Testis (tissue), 2 donors: ENCODE results near the gene ZBTB7C.

Experiments
- CTCF ChIP-seq, 3 experiments: fragments of 450-650 bp in 2 of 3; fragments of 200-600 bp in 1 of 3; sonication (generic) in 1 of 3; IDR thresholded peaks; one replicate each; pipeline ENCODE4 v1.5.1; 2016 to 2019; ENCODE audit warnings: antibody characterized with exemption in 3 of 3, mild to moderate bottlenecking in 2 of 3, moderate library complexity in 1 of 3
- POLR2A ChIP-seq: fragments of 450-650 bp; IDR thresholded peaks from one replicate; pipeline ENCODE4 v1.6.1; 2017; ENCODE audit warnings: antibody characterized with exemption, mild to moderate bottlenecking, moderate library complexity

GRCh38 chr18:48256848-48257247, 152.3 kb downstream of the ZBTB7C start:
- no peak for TF ChIP-seq POLR2A
- no peak for TF ChIP-seq CTCF (IDR thresholded peaks at IDR 0.05)
